8988T (cell line): ENCODE results near the gene SLC22A14.

Source experiments
- DNase-seq: peaks from one replicate; pipeline ENCODE4 v3.0.0; 2011

SLC22A14 gene

GRCh38 chr3:38347421-38348200, 65.5 kb downstream of the SLC22A14 start:
- no peak for DNase-seq

- DNase-seq: no peak
These were observed 66.8 kb downstream of the SLC22A14 start for GRCh38 chr3:38348903-38349302.

DNA sequence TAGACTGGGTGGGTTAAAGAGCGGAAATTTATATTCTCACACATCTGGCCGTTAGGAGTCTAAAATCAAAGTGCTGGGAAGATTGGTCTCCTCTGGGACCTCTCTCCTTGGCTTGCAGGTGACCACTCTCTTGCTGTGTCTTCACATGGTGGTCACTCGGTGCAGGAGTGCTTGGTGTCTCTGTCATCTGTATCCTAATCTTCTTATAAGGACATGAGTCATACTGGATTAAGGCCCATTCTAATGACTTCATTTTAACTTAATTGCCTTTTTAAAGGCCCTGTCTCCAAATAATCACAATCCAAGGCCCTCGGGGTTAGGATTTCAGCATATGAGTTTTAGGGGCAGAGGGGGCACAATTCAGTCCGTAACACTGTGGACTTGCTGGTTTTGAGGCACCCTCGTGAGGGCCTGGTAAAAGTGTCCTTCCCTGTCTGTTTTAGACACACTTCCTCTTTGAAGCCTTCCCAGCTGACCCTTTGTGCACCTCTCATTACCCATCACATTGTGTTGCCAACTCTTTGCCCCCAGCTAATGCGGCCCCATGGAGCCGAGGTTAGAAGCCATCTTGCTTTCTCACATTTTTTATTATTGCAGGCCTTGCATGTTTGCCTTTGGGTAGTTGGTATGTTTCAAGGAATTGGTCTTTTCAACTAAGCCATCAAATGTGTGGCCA, 67.7 kb downstream of the SLC22A14 start:
- DNase-seq: no peak

DNA sequence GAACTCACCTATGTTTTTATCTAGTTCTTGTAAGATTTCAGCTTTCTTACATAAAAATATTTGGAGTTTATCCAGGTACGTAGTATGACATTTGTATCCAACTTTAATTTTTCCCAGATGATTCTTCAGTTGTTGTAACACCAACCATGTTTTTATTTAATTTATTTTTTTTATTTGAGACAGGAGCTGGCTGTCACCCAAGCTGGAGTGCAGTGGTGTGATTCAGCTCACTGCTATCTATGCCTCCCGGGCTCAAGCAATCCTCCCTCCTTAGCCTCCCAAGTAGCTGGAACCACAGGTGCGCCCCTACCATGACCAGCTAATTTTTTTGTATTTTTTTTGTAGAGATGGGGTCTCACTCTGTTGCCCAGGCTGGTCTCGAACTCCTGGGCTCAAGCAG, 71.1 kb downstream of the SLC22A14 start:
- no peak for DNase-seq

GRCh38 chr3:38354588-38355330, 72.7 kb downstream of the SLC22A14 start:
- no peak for DNase-seq

DNA sequence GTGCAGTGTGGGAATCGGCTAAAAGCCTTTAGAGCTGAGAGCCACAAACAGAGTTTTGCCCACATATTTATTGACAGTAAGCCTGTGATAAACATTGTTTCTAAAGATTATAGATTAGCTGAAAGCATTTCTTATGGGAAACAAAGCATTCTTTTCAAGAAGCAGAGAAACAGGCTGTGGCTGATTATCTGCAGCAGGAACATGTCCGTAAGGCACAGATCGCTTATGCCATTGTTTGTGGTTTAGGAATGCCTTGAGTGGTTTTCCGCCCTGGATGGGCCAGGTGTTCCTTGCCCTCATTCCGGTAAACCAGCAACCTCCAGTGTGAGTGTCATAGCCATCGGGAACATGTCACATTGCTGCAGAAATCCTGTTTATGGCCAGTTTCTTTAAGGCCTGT, 76.9 kb downstream of the SLC22A14 start:
- DNase-seq: no peak

DNA sequence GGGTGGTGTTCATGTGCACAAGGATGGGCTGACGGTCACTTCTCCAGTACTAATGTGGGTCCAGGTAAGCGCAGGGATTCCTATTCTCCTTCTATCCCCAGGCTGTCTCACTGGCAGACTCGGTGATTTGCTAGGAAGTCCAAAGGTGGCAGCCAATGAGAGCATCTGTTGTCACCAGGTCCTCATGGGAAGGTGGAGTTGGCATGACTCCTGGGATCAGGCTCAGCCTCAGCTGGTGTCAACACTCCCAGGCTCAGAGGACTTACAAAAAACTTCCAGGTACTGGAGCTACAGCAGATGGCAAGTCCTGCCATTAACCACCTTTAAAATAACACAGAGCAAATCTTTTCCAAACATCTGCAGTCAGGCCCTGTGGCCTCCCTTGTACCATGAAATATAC, 78.3 kb downstream of the SLC22A14 start:
- no peak for DNase-seq

GRCh38 chr3:38361496-38361895, 79.4 kb downstream of the SLC22A14 start:
- DNase-seq: no peak

DNA sequence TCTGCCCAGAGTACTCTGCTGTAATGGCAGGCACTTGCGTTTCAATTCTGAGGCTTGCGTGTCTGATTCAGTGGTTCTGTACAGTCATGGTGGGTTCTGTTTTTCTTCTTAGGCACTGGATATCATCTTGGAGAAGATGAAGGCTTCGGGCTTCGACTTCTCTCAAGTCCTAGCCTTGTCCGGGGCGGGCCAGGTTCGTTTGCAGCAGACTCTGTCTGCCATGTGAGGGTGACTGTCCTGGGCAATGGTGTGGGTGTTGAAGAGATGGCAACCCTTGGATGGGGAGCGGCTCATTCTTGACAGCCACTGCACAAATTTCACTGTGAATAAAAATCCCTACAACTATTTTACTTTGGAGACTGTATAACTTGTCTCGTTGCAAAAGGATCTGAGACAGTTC, 80.7 kb downstream of the SLC22A14 start:
- no peak for DNase-seq

- DNase-seq: no peak
These were observed 82.8 kb downstream of the SLC22A14 start for GRCh38 chr3:38364721-38365400.

DNA sequence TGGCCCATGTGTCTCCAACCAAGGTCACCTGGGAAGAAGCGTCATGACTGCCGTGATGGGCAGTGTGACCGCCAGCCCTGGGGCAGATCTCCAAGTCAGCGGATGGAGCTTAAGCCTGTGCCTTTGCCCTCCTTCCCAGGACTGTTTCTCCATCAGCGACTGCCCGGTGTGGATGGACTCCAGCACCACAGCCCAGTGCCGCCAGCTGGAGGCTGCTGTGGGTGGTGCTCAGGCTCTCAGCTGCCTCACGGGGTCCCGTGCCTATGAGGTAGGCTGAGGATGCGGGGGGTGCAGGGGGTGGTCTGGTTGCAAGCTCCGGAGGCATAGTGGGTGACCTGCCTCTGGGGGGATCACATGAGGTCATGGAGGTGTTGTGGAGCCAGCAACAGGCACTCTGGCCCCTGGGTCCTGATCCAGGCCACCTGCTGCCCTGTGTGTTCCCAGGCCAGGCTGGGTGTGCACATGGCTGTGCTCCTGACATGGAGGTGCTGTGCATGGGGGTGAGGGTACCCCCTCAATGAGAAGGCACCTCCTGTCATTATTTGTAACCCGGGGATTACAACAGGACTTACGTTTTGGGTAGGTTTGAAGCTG, 83.5 kb downstream of the SLC22A14 start:
- DNase-seq: no peak

DNA sequence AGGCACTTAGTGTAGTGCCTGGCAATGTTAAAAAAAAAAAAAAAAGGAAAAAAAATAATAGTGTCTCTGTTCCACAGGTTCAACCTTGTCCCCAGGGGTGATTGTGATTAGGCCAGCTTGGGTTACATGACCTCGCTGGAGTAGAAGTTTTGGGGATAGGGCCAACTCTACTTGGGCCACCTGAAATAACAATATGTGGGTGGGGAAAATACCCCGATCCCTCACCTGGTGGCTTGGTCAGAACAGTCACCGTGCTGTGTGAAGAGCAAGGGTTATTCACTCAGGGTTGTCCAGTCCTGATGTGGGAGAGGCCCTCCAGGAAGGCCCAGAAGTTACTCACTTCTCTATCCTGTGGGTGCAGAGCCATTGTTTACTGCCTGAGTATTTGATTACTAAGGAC, 84.0 kb downstream of the SLC22A14 start:
- DNase-seq: no peak

GRCh38 chr3:38367779-38368178, 85.7 kb downstream of the SLC22A14 start:
- no peak for DNase-seq
